HEK293 (cell line): ENCODE results near the gene CSNK1A1.
A peak's percentile ranks its signal among the peaks of the same experiment; 100 is the strongest.
"Not testable (repeated sequence)": the region's sequence is repeated elsewhere in the genome, so short reads cannot be mapped to it uniquely, and the experiment has no call there.

Experiments
- CTCF ChIA-PET: fragments of 350-600 bp; formaldehyde crosslinking; extraction: SDS; loops from one replicate; lab custom pipeline; 2021; ENCODE audit warnings: antibody characterized with exemption; lab: Yijun Ruan, JAX
- POLR2A ChIA-PET: fragments of 300-600 bp; formaldehyde crosslinking; extraction: SDS; loops from one replicate; lab custom pipeline; 2020; ENCODE audit warnings: antibody characterized with exemption, inconsistent platforms; lab: Yijun Ruan, JAX
- H3K27ac ChIP-seq: fragments of 200-500 bp; sonication (Bioruptor generic); 2 replicates; pipeline ENCODE4 v1.5.1; 2014; ENCODE audit warnings: low read depth, low read length, control low read depth, inconsistent platforms; ENCODE audit errors: extremely low read depth
- H3K36me3 ChIP-seq, 2 experiments: fragments of 200-500 bp in 1 of 2; sonication (Bioruptor generic) in 1 of 2; 1 replicate in 1 of 2; 2 replicates in 1 of 2; pipeline ENCODE4 v1.5.1; 2014 to 2017; ENCODE audit warnings: inconsistent platforms in 2 of 2, low read length in 2 of 2; ENCODE audit not compliant: control insufficient read depth in 2 of 2, insufficient read depth in 1 of 2
- H3K4me1 ChIP-seq: fragments of 200-500 bp; sonication (Bioruptor generic); 2 replicates; pipeline ENCODE4 v1.5.1; 2014; ENCODE audit warnings: mild to moderate bottlenecking, low read length, inconsistent platforms; ENCODE audit not compliant: control insufficient read depth, insufficient read depth
- H3K4me3 ChIP-seq: 2 replicates; pipeline ENCODE4 v1.5.1; 2011; ENCODE audit warnings: low read depth, mild to moderate bottlenecking, control low read depth, low read length, moderate library complexity
- H3K9me3 ChIP-seq: fragments of 200-500 bp; sonication (Bioruptor generic); 2 replicates; pipeline ENCODE4 v1.5.1; 2014; ENCODE audit warnings: low read depth, low read length, inconsistent platforms; ENCODE audit not compliant: control insufficient read depth, insufficient read depth
- EGR2 ChIP-seq: fragments of 450-650 bp; formaldehyde crosslinking; IDR thresholded peaks from 2 replicates; pipeline ENCODE4 v1.5.1; 2016; ENCODE audit warnings: low read depth, missing biosample characterization, missing genetic modification characterization
- HOXD13 ChIP-seq: sonication (generic); formaldehyde crosslinking; IDR thresholded peaks from 2 replicates; pipeline ENCODE4 v1.8.0; 2022; ENCODE audit warnings: missing genetic modification reagents, borderline replicate concordance
- PRDM10 ChIP-seq: fragments of 450-650 bp; formaldehyde crosslinking; IDR thresholded peaks from 2 replicates; pipeline ENCODE4 v1.5.1; 2016; ENCODE audit warnings: missing biosample characterization, missing genetic modification characterization
- PRDM6 ChIP-seq: fragments of 450-650 bp; formaldehyde crosslinking; IDR thresholded peaks from 2 replicates; pipeline ENCODE4 v1.5.1; 2017; ENCODE audit warnings: missing biosample characterization, missing genetic modification characterization
- ZFHX2 ChIP-seq: fragments of 450-650 bp; formaldehyde crosslinking; conservative IDR thresholded peaks from 2 replicates; pipeline ENCODE4 v1.5.1; 2016; ENCODE audit warnings: missing biosample characterization, missing genetic modification characterization
- ZNF10 ChIP-seq: fragments of 450-650 bp; formaldehyde crosslinking; IDR thresholded peaks from 2 replicates; pipeline ENCODE4 v1.5.1; 2017; ENCODE audit warnings: missing biosample characterization, missing genetic modification characterization
- ZNF155 ChIP-seq: fragments of 450-650 bp; formaldehyde crosslinking; IDR thresholded peaks from 2 replicates; pipeline ENCODE4 v1.5.1; 2016; ENCODE audit warnings: missing biosample characterization, missing genetic modification characterization
- ZNF366 ChIP-seq: fragments of 450-650 bp; formaldehyde crosslinking; conservative IDR thresholded peaks from 2 replicates; pipeline ENCODE4 v1.5.1; 2016; ENCODE audit warnings: missing biosample characterization, missing genetic modification characterization
- ZNF544 ChIP-seq: fragments of 450-650 bp; formaldehyde crosslinking; IDR thresholded peaks from 2 replicates; pipeline ENCODE4 v1.5.0; 2017; ENCODE audit warnings: missing biosample characterization, missing genetic modification characterization
- ZNF600 ChIP-seq: fragments of 450-650 bp; formaldehyde crosslinking; IDR thresholded peaks from 2 replicates; pipeline ENCODE4 v1.5.1; 2016; ENCODE audit warnings: missing biosample characterization, missing genetic modification characterization
- ZNF621 ChIP-seq: fragments of 450-650 bp; formaldehyde crosslinking; IDR thresholded peaks from 2 replicates; pipeline ENCODE4 v1.5.1; 2017; ENCODE audit warnings: missing biosample characterization, missing genetic modification characterization
- ZNF624 ChIP-seq: fragments of 450-650 bp; formaldehyde crosslinking; IDR thresholded peaks from 2 replicates; pipeline ENCODE4 v1.5.1; 2017; ENCODE audit warnings: missing biosample characterization, missing genetic modification characterization
- ZNF677 ChIP-seq: fragments of 450-650 bp; IDR thresholded peaks from 2 replicates; pipeline ENCODE4 v1.5.0; 2018; ENCODE audit warnings: missing biosample characterization, mild to moderate bottlenecking, missing genetic modification characterization, moderate library complexity
- ZNF692 ChIP-seq: fragments of 450-650 bp; formaldehyde crosslinking; IDR thresholded peaks from 2 replicates; pipeline ENCODE4 v1.5.1; 2016; ENCODE audit warnings: missing biosample characterization, missing genetic modification characterization
- TF ChIP-seq, protein P1 (sequence below): fragments of 450-650 bp; formaldehyde crosslinking; IDR thresholded peaks from 2 replicates; pipeline ENCODE4 v1.5.1; 2016; ENCODE audit warnings: missing biosample characterization, missing genetic modification characterization, borderline replicate concordance
- TF ChIP-seq, protein P2 (sequence below): fragments of 450-650 bp; formaldehyde crosslinking; IDR thresholded peaks from 2 replicates; pipeline ENCODE4 v1.5.1; 2016; ENCODE audit warnings: missing biosample characterization, missing genetic modification characterization

CSNK1A1 gene

DNA sequence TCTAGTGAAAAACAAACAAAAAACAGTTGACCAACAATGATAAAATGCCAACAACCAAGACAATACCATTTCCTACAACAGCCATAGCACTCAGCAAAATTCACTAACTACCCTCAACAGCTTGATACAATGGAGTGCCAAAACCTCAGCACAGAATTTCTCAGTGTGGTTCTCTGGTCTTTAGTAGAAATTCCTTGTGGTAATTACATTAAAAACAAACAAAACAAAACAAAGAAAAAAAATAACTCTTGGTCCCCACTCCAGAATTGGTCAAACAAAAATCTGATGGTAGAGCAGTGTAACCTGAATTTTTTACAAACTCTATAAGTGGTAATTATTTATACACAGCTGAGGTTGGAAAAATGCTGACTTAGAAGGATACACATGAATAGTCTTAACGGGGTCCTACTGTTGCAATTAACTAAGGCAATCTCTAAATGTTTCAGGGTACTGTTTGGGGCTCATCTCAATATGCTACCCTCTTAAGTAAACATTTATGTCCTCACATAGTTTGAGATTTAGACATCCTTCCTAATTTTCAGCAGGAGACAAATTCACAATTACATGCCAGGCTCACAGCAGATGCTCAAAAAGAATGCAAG, 13.8 kb downstream of the CSNK1A1 start:
- no peak overlapping the region for H3K27ac ChIP-seq
- peaks cover 50 to 59% of the 10 kb centered on the region in 2 experiments for H3K36me3 ChIP-seq
- no peak for TF ChIP-seq HOXD13 (CRISPR knock-in tag)
- no peak for TF ChIP-seq PRDM10
- no peak for TF ChIP-seq ZNF544 (tag by site-specific recombination)
- no peak for TF ChIP-seq ZNF10 (tag by site-specific recombination)
- peak; percentile 99 for TF ChIP-seq ZNF677 (tag by site-specific recombination)
- no peak for TF ChIP-seq EGR2 (tag by site-specific recombination)
- no peak for TF ChIP-seq ZNF624
- TF ChIP-seq ZFHX2 = no peak
- TF ChIP-seq, protein P1, sequence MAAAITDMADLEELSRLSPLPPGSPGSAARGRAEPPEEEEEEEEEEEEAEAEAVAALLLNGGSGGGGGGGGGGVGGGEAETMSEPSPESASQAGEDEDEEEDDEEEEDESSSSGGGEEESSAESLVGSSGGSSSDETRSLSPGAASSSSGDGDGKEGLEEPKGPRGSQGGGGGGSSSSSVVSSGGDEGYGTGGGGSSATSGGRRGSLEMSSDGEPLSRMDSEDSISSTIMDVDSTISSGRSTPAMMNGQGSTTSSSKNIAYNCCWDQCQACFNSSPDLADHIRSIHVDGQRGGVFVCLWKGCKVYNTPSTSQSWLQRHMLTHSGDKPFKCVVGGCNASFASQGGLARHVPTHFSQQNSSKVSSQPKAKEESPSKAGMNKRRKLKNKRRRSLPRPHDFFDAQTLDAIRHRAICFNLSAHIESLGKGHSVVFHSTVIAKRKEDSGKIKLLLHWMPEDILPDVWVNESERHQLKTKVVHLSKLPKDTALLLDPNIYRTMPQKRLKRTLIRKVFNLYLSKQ (tag by site-specific recombination) = no peak
- no peak for TF ChIP-seq ZNF621
- TF ChIP-seq, protein P2, sequence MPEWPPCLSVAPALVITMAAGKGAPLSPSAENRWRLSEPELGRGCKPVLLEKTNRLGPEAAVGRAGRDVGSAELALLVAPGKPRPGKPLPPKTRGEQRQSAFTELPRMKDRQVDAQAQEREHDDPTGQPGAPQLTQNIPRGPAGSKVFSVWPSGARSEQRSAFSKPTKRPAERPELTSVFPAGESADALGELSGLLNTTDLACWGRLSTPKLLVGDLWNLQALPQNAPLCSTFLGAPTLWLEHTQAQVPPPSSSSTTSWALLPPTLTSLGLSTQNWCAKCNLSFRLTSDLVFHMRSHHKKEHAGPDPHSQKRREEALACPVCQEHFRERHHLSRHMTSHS = no peak
- no peak for TF ChIP-seq ZNF155
- peak; percentile 73 for TF ChIP-seq PRDM6 (tag by site-specific recombination)
- TF ChIP-seq ZNF692 = no peak
- TF ChIP-seq ZNF366 (tag by site-specific recombination) = no peak
- TF ChIP-seq, all 188 proteins: peak for 2
- H3K4me1 ChIP-seq = peaks cover 13% of the 10 kb centered on the region
- CTCF ChIA-PET = interaction anchor here (1.0 to 1.1 kb wide), 2 partner anchors 96 to 105 kb away, joined by 4 to 8 read pairs; no protein-coding TSS in a partner anchor
- H3K4me3 ChIP-seq = no peak overlapping the region
- POLR2A ChIA-PET = no interaction called here
- no peaks in the 10 kb centered on the region for H3K9me3 ChIP-seq

DNA sequence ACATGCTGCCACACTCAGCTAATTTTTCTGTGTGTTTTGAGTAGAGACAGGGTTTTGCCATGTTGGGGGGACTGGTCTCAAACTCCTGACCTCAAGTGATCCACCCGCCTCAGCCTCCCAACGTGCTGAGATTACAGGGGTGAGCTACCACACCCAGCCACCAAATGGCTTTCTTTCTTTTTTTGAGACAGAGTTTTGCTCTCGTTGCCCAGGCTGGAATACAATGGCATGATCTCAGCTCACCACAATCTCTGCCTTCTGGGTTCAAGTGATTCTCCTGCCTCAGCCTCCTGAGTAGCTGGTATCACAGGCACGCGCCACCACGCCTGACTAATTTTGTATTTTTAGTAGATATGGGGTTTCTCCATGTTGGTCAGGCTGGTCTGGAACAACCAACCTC, 15.5 kb downstream of the CSNK1A1 start:
- H3K4me1 ChIP-seq = peaks cover 13% of the 10 kb centered on the region
- TF ChIP-seq ZNF600 (tag by site-specific recombination) = peak; percentile 47; the same call in 1 of the 2 replicates
- TF ChIP-seq, all 188 proteins: peak for 1; not testable (repeated sequence) for 187
- CTCF ChIA-PET = interaction anchor here (0.7 to 1.5 kb wide), 2 partner anchors 16 to 24 kb away, joined by 3 to 4 read pairs; partner anchors contain the start of gene CSNK1A1
- H3K27ac ChIP-seq, H3K9me3 ChIP-seq, H3K4me3 ChIP-seq: not testable (repeated sequence)
- POLR2A ChIA-PET = interaction anchor here (0.6 to 1.7 kb wide), 2 partner anchors 9 to 15 kb away, joined by 3 to 4 read pairs; no protein-coding TSS in a partner anchor
- H3K36me3 ChIP-seq = peaks cover 49 to 51% of the 10 kb centered on the region in 2 experiments
